Hepatocyte (in vitro differentiated cells): ENCODE results near the gene C12orf43. TPM values are rescaled to one million over a fixed set of nuclear protein-coding genes. Genes with fewer than 3 reads are reported as not detected.

Experiments used
- DNase-seq: peaks from one replicate; pipeline ENCODE4 v3.0.0-alpha.2; 2016; ENCODE audit warnings: low spot score
- H2AFZ ChIP-seq: fragments of 200-600 bp; sonication (generic); 2 replicates; pipeline ENCODE4 v1.6.0; 2016; ENCODE audit warnings: antibody characterized with exemption, mild to moderate bottlenecking
- H3K27ac ChIP-seq: fragments of 200-600 bp; sonication (generic); 2 replicates; pipeline ENCODE4 v1.5.1; 2016; ENCODE audit warnings: mild to moderate bottlenecking
- H3K27me3 ChIP-seq: fragments of 200-600 bp; sonication (generic); 2 replicates; pipeline ENCODE4 v1.6.1; 2016
- H3K36me3 ChIP-seq: fragments of 200-600 bp; sonication (generic); replicated peaks from 2 replicates; pipeline ENCODE4 v1.5.1; 2016; ENCODE audit warnings: low read depth; ENCODE audit not compliant: insufficient read depth
- H3K4me1 ChIP-seq: fragments of 200-600 bp; sonication (generic); 2 replicates; pipeline ENCODE4 v1.5.1; 2016; ENCODE audit warnings: mild to moderate bottlenecking, moderate library complexity; ENCODE audit not compliant: insufficient read depth
- H3K4me2 ChIP-seq: fragments of 200-600 bp; sonication (generic); 2 replicates; pipeline ENCODE4 v1.6.0; 2016
- H3K4me3 ChIP-seq: fragments of 200-600 bp; sonication (generic); 2 replicates; pipeline ENCODE4 v1.5.1; 2016; ENCODE audit warnings: mild to moderate bottlenecking
- H3K79me2 ChIP-seq: fragments of 200-600 bp; sonication (generic); 2 replicates; pipeline ENCODE4 v1.6.0; 2017; ENCODE audit warnings: mild to moderate bottlenecking
- H3K9me2 ChIP-seq: fragments of 200-600 bp; sonication (generic); replicated peaks from 2 replicates; pipeline ENCODE4 v1.6.0; 2017; ENCODE audit warnings: mild to moderate bottlenecking; ENCODE audit not compliant: insufficient read depth
- H3K9me3 ChIP-seq: fragments of 200-600 bp; sonication (generic); 2 replicates; pipeline ENCODE4 v1.5.1; 2016; ENCODE audit warnings: low read depth, mild to moderate bottlenecking
- H4K20me1 ChIP-seq: fragments of 200-600 bp; sonication (generic); 2 replicates; pipeline ENCODE4 v1.6.0; 2016; ENCODE audit warnings: mild to moderate bottlenecking; ENCODE audit not compliant: insufficient read depth, poor library complexity, severe bottlenecking
- CTCF ChIP-seq: fragments of 200-600 bp; sonication (generic); IDR thresholded peaks from 2 replicates; pipeline ENCODE4 v1.5.1; 2016; ENCODE audit warnings: antibody characterized with exemption, mild to moderate bottlenecking; ENCODE audit not compliant: poor library complexity
- EZH2 ChIP-seq: fragments of 200-600 bp; sonication (generic); IDR thresholded peaks from 2 replicates; pipeline ENCODE4 v1.6.1; 2016; ENCODE audit warnings: antibody characterized with exemption, mild to moderate bottlenecking, borderline replicate concordance
- EZH2phosphoT487 ChIP-seq: fragments of 200-600 bp; sonication (generic); IDR thresholded peaks from one replicate; pipeline ENCODE4 v1.6.1; 2018; ENCODE audit warnings: antibody characterized with exemption, mild to moderate bottlenecking, low read depth, moderate library complexity; ENCODE audit not compliant: unreplicated experiment, severe bottlenecking
- WGBS: methylation state at CpG from one replicate; pipeline ENCODE4 v1.1.6; 2016; ENCODE audit warnings: low lambda C conversion rate; ENCODE audit errors: missing lambda C conversion rate; 5-methylcytosine and 5-hydroxymethylcytosine counted together
- polyA plus RNA-seq: library from polyadenylated mRNA; unstranded; fragments of >200 nt; fragmentation: Nextera tagmentation; extraction: Ambion mirVana; gene quantifications from 2 replicates; pipeline ENCODE4 v1.2.1, GENCODE V29; 2016
- total RNA-seq: library from RNA; depleted of rRNA; stranded (reverse); fragments of >200 nt; gene quantifications from 2 replicates; pipeline ENCODE4 v1.2.3, GENCODE V29; 2014

The C12orf43 gene
- total and polyA plus RNA-seq, 2 experiments from 2014 or later, result 11.3 to 11.8 TPM

DNA sequence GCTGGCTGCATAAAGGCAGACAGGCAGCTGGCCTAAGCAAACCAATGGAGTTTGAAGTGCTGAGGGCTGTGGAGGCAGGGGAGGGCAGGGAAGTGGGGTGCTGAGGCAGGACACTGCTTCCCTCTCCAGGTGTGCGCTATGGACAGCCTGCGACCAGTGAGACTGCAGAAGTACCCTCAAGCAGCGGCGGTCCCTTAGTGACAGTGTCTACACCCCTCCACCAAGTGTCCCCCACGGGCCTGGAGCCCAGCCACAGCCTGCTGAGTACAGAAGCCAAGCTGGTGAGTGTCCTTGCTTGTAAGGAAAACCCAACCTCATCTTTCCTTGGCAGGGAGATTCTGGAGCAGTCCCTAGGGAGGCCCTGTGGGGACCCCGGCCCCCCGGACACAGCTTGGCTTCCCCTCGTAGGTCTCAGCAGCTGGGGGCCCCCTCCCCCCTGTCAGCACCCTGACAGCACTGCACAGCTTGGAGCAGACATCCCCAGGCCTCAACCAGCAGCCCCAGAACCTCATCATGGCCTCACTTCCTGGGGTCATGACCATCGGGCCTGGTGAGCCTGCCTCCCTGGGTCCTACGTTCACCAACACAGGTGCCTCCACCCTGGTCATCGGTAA is 20.0 kb downstream of the C12orf43 start:
- Histone ChIP-seq H3K36me3 (no peaks in the 10 kb centered on the region), H2AFZ (no peak overlapping the region), H3K4me1 (no peaks in the 10 kb centered on the region), H3K9me2 (no peaks in the 10 kb centered on the region), H3K4me2 (no peak overlapping the region), H4K20me1 (no peaks in the 10 kb centered on the region), H3K27me3 (no peaks in the 10 kb centered on the region), H3K27ac (no peak overlapping the region), H3K9me3 (no peaks in the 10 kb centered on the region), H3K79me2 (no peaks in the 10 kb centered on the region), H3K4me3 (no peak overlapping the region)
- WGBS, result 97% methylated on average over 9 of the region's 11 CpGs
- no peak for TF ChIP-seq EZH2
- no peak for TF ChIP-seq CTCF
- TF ChIP-seq EZH2phosphoT487, result no peak
- DNase-seq, result no peak

GRCh38 chr12:120994589-120995337 is 21.5 kb downstream of the C12orf43 start:
- H3K9me2 ChIP-seq, result no peaks in the 10 kb centered on the region
- H3K4me1 ChIP-seq, result no peaks in the 10 kb centered on the region
- no peak for TF ChIP-seq EZH2phosphoT487
- no peak for TF ChIP-seq EZH2
- no peak for TF ChIP-seq CTCF
- H3K79me2 ChIP-seq, result no peaks in the 10 kb centered on the region
- no peak overlapping the region for H3K27ac ChIP-seq
- no peak for DNase-seq
- no peaks in the 10 kb centered on the region for H3K9me3 ChIP-seq
- no peak overlapping the region for H2AFZ ChIP-seq
- H3K4me2 ChIP-seq, result no peak overlapping the region
- H3K36me3 ChIP-seq, result no peaks in the 10 kb centered on the region
- WGBS, result 94% methylated on average over 2 of the region's 2 CpGs
- H3K4me3 ChIP-seq, result no peak overlapping the region
- H3K27me3 ChIP-seq, result no peaks in the 10 kb centered on the region
- no peaks in the 10 kb centered on the region for H4K20me1 ChIP-seq

DNA sequence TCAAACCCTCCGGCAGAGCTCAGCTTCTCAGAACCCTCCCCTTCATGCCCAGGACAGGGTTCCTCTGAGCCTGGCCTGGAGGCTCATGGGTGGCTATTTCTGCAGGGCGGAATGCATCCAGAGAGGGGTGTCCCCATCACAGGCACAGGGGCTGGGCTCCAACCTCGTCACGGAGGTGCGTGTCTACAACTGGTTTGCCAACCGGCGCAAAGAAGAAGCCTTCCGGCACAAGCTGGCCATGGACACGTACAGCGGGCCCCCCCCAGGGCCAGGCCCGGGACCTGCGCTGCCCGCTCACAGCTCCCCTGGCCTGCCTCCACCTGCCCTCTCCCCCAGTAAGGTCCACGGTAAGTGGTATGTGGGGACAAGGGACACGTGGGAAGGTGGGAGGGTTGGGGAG is 22.2 kb downstream of the C12orf43 start:
- Histone ChIP-seq H3K4me2 (no peak overlapping the region), H4K20me1 (no peaks in the 10 kb centered on the region), H3K4me3 (no peak overlapping the region), H3K27ac (no peak overlapping the region), H2AFZ (no peak overlapping the region), H3K27me3 (no peaks in the 10 kb centered on the region), H3K9me2 (no peaks in the 10 kb centered on the region), H3K79me2 (no peaks in the 10 kb centered on the region), H3K4me1 (no peaks in the 10 kb centered on the region), H3K9me3 (no peaks in the 10 kb centered on the region), H3K36me3 (no peaks in the 10 kb centered on the region)
- 95% methylated on average over 15 of the region's 15 CpGs for WGBS
- TF ChIP-seq EZH2 (no peak), CTCF (no peak), EZH2phosphoT487 (no peak)
- DNase-seq, result no peak
